Mesendoderm (in vitro differentiated cells): ENCODE data around the gene IKZF1.

Experiments
- DNase-seq: peaks from one replicate; pipeline ENCODE4 v3.0.0; 2013
- H2AK5ac ChIP-seq: 2 replicates; pipeline ENCODE4 v1.6.1; 2013; ENCODE audit warnings: low read length, inconsistent platforms
- H2BK120ac ChIP-seq: 2 replicates; pipeline ENCODE4 v1.6.1; 2013; ENCODE audit warnings: low read depth, mild to moderate bottlenecking, low read length, moderate library complexity, mixed read lengths
- H2BK15ac ChIP-seq: replicated peaks from 2 replicates; pipeline ENCODE4 v1.6.1; 2013; ENCODE audit warnings: low read depth, mild to moderate bottlenecking, moderate library complexity
- H2BK5ac ChIP-seq: 2 replicates; pipeline ENCODE4 v1.6.1; 2013; ENCODE audit warnings: low read length, inconsistent platforms
- H3K18ac ChIP-seq: 2 replicates; pipeline ENCODE4 v1.6.1; 2013; ENCODE audit warnings: mild to moderate bottlenecking, low read length, mixed read lengths
- H3K23ac ChIP-seq: one replicate; pipeline ENCODE4 v1.6.1; 2013; ENCODE audit warnings: low read length
- H3K27ac ChIP-seq: 2 replicates; pipeline ENCODE4 v1.5.1; 2013; ENCODE audit warnings: low read depth, mild to moderate bottlenecking, inconsistent platforms, low read length, moderate library complexity
- H3K27me3 ChIP-seq: 2 replicates; pipeline ENCODE4 v1.6.1; 2013; ENCODE audit warnings: low read length, control low read depth, mild to moderate bottlenecking, inconsistent platforms; ENCODE audit not compliant: insufficient read depth, poor library complexity
- H3K36me3 ChIP-seq: 2 replicates; pipeline ENCODE4 v1.6.1; 2013; ENCODE audit warnings: low read length, inconsistent platforms; ENCODE audit not compliant: control insufficient read depth, insufficient read depth
- H3K4ac ChIP-seq: one replicate; pipeline ENCODE4 v1.6.1; 2013; ENCODE audit warnings: low read depth, mild to moderate bottlenecking, low read length, moderate library complexity
- H3K4me1 ChIP-seq: 2 replicates; pipeline ENCODE4 v1.6.1; 2013; ENCODE audit warnings: low read depth, low read length, inconsistent platforms; ENCODE audit not compliant: control insufficient read depth
- H3K4me2 ChIP-seq: 2 replicates; pipeline ENCODE4 v1.6.1; 2013; ENCODE audit warnings: low read length
- H3K4me3 ChIP-seq: 2 replicates; pipeline ENCODE4 v1.5.1; 2013; ENCODE audit warnings: mild to moderate bottlenecking, low read length
- H3K56ac ChIP-seq: one replicate; pipeline ENCODE4 v1.6.1; 2013; ENCODE audit warnings: low read length
- H3K79me1 ChIP-seq: 2 replicates; pipeline ENCODE4 v1.6.1; 2013; ENCODE audit warnings: low read length, inconsistent platforms
- H3K79me2 ChIP-seq: 2 replicates; pipeline ENCODE4 v1.6.1; 2013; ENCODE audit warnings: mild to moderate bottlenecking, low read length; ENCODE audit not compliant: control insufficient read depth, insufficient read depth
- H3K9ac ChIP-seq: 2 replicates; pipeline ENCODE4 v1.6.1; 2013; ENCODE audit warnings: low read length, inconsistent platforms
- H4K5ac ChIP-seq: one replicate; pipeline ENCODE4 v1.6.1; 2013; ENCODE audit warnings: low read length
- H4K8ac ChIP-seq: one replicate; pipeline ENCODE4 v1.6.1; 2013; ENCODE audit warnings: low read depth, mild to moderate bottlenecking, control low read depth, low read length, moderate library complexity
- WGBS: extraction: QIAGEN DNeasy Blood & Tissue Kit; methylation state at CpG from one replicate; pipeline ENCODE4 v1.1.7; 2013; ENCODE audit warnings: low lambda C conversion rate, missing lambda C conversion rate; ENCODE audit not compliant: insufficient coverage; ENCODE audit errors: extremely low coverage; 5-methylcytosine and 5-hydroxymethylcytosine counted together

IKZF1 gene

DNA sequence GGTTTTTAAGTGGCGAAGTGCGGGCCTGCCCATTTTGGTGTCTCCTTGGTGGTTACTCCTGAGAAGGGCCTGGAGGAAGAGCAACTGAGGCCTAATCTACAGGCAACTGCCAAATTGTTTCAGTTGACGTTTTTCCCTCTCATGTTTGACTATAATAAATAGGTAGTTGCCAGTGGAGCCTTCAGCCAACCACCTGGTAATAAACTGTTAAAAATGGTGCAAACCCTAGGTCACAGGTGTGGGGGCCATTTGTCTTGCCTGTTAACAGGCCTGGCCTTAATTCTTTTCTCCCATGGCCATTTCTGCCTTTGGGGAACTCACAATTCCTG lies 3.7 kb downstream of the IKZF1 start:
- Histone ChIP-seq H3K4ac (no peak overlapping the region), H3K4me3 (no peak overlapping the region), H3K23ac (no peak overlapping the region), H3K79me2 (no peaks in the 10 kb centered on the region), H3K36me3 (no peaks in the 10 kb centered on the region), H4K5ac (no peak overlapping the region), H2BK5ac (no peak overlapping the region), H3K9ac (no peak overlapping the region), H3K4me2 (no peak overlapping the region), H3K18ac (no peak overlapping the region), H3K27ac (no peak overlapping the region), H3K79me1 (no peaks in the 10 kb centered on the region), H3K4me1 (no peaks in the 10 kb centered on the region), H2AK5ac (no peak overlapping the region), H4K8ac (no peak overlapping the region), H2BK15ac (no peak overlapping the region), H2BK120ac (no peak overlapping the region), H3K56ac (no peak overlapping the region), H3K27me3 (peaks cover 12% of the 10 kb centered on the region)
- DNase-seq, result no peak
- no CpG with 5 or more reads among the region's 3 CpGs for WGBS

DNA sequence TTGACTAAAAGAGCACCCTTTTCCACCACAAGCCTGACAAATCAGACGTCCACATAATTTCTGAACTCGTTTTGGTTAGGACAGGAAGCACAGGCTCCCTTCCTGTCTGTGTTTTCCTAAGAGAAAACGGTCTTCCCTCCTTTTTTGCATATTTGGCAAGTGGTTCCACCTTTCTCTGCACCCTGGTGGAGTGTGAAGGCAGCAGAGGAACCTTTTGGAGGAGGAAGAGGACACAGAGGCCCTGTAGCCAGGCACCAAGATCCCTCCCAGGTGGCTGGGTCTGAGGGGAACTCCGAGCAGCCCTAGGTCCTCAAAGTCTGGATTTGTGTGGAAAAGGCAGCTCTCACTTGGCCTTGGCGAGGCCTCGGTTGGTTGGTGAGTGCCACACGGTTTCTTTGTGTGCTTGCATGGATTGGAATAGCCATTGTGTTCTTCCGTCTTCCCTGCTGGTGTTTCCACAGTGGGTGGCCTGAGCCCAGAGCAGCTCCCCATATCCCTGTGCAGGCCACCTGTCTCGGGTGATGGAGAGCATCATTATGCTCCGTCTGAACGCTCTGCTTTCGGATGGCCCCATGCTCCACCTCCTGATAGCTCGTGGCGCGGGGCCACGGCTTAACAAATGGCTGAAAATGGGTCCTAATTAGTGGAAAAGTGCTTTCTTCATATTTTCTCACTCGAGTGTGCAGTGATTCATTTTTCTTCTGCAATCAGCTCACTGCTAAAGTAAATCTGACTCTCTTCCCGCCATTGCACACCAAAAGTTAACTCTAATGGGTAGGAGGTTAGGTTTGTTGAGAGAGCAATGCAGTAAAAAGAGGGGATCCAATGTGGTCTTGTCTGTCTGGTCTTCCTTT lies 4.2 kb downstream of the IKZF1 start:
- Histone ChIP-seq H2BK5ac (no peak overlapping the region), H3K9ac (no peak overlapping the region), H3K4ac (no peak overlapping the region), H2BK120ac (no peak overlapping the region), H3K56ac (no peak overlapping the region), H3K27ac (no peak overlapping the region), H4K8ac (no peak overlapping the region), H3K18ac (no peak overlapping the region), H3K4me2 (no peak overlapping the region), H4K5ac (no peak overlapping the region), H2AK5ac (no peak overlapping the region), H2BK15ac (no peak overlapping the region), H3K4me1 (peaks cover 4% of the 10 kb centered on the region), H3K36me3 (no peaks in the 10 kb centered on the region), H3K23ac (no peak overlapping the region), H3K79me1 (no peaks in the 10 kb centered on the region), H3K4me3 (no peak overlapping the region), H3K79me2 (no peaks in the 10 kb centered on the region), H3K27me3 (peaks cover 8% of the 10 kb centered on the region)
- WGBS, result no CpG with 5 or more reads among the region's 18 CpGs
- DNase-seq, result no peak

DNA sequence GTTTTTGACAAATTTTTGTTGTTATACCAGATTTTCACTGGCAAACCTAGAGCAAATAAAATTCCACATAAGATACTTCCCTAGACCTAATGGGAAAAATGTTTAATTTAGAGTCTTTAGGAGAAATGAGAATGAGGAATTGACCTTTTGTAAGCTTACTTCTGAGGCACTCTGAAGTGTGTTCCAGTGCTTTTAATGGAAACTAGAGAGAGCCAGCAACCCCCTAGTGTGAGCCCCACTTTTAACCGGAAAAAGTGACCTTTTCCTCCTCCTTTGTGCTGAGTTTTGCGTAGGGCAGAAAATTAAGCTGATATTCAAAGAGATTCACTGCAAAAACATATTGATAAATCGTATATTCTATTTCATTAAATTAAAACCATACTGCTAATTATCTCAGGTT lies 5.2 kb downstream of the IKZF1 start:
- Histone ChIP-seq H3K4me3 (no peak overlapping the region), H4K8ac (no peak overlapping the region), H3K36me3 (no peaks in the 10 kb centered on the region), H3K27me3 (peaks cover 8% of the 10 kb centered on the region), H4K5ac (no peak overlapping the region), H3K18ac (no peak overlapping the region), H2BK5ac (no peak overlapping the region), H2BK120ac (no peak overlapping the region), H3K56ac (no peak overlapping the region), H3K4me2 (no peak overlapping the region), H3K79me1 (no peaks in the 10 kb centered on the region), H3K4ac (no peak overlapping the region), H3K79me2 (no peaks in the 10 kb centered on the region), H3K27ac (no peak overlapping the region), H3K23ac (no peak overlapping the region), H2AK5ac (no peak overlapping the region), H3K4me1 (peaks cover 4% of the 10 kb centered on the region), H2BK15ac (peak overlapping the region; percentile 64), H3K9ac (no peak overlapping the region)
- no peak for DNase-seq
- no CpG with 5 or more reads among the region's 3 CpGs for WGBS

DNA sequence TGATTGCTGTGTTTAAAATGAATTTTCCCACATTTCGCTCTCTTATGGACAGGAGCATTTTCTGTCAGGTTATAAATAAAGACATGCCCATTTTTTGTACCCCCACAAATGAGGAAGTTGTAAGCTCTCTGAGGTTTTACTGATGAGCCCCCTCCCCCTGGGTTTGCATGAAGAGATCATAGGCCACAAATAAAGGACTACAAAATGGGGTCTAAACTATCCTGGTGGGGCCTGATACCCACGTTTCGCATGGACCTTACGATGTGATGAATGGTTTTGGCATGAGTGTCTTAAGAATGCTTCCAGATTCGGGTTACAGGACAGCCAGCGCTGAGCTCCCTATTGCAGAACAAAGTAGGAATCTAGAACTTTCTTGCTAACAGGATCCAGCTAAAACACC lies 5.8 kb downstream of the IKZF1 start:
- Histone ChIP-seq H3K79me2 (no peaks in the 10 kb centered on the region), H3K23ac (no peak overlapping the region), H2BK120ac (no peak overlapping the region), H4K5ac (no peak overlapping the region), H3K56ac (no peak overlapping the region), H3K36me3 (no peaks in the 10 kb centered on the region), H4K8ac (no peak overlapping the region), H3K9ac (no peak overlapping the region), H3K4me2 (no peak overlapping the region), H3K27ac (no peak overlapping the region), H3K18ac (no peak overlapping the region), H2BK15ac (no peak overlapping the region), H2BK5ac (no peak overlapping the region), H3K4me3 (no peak overlapping the region), H2AK5ac (no peak overlapping the region), H3K4me1 (peaks cover 7% of the 10 kb centered on the region), H3K27me3 (peaks cover 2% of the 10 kb centered on the region), H3K4ac (no peak overlapping the region), H3K79me1 (no peaks in the 10 kb centered on the region)
- WGBS, result no CpG with 5 or more reads among the region's 6 CpGs
- no peak for DNase-seq

DNA sequence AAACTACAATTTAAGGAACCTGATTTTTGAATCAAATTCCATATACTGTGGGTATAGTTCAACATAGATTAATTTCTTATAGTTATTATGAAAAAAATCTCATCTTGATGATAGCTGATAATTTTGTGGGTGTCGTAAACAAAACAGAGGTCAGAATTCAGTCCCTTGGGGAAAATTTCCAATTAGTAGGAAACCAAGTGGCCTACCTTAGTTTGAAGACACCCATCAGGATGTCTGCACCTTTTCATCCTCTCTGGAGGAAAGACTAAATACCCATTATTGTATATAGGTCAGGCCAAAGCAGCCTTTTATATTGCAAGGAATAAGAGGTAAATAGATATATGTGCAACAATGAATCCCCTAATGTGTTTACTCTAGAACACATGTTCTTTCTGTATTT lies 6.4 kb downstream of the IKZF1 start:
- Histone ChIP-seq H3K4me3 (no peak overlapping the region), H2BK5ac (no peak overlapping the region), H3K18ac (no peak overlapping the region), H3K4ac (no peak overlapping the region), H3K36me3 (no peaks in the 10 kb centered on the region), H2AK5ac (no peak overlapping the region), H3K4me2 (no peak overlapping the region), H2BK15ac (no peak overlapping the region), H3K56ac (no peak overlapping the region), H3K27ac (no peak overlapping the region), H3K9ac (no peak overlapping the region), H3K79me2 (no peaks in the 10 kb centered on the region), H2BK120ac (no peak overlapping the region), H3K27me3 (no peaks in the 10 kb centered on the region), H4K5ac (no peak overlapping the region), H4K8ac (no peak overlapping the region), H3K4me1 (peaks cover 7% of the 10 kb centered on the region), H3K79me1 (no peaks in the 10 kb centered on the region), H3K23ac (no peak overlapping the region)
- WGBS, result no CpG with 5 or more reads among the region's 1 CpG
- no peak for DNase-seq
